Adrenal gland (tissue), 12 donors: Measurements from ENCODE around the gene CFAP299. TPM values are rescaled to one million over a fixed set of nuclear protein-coding genes. Genes with fewer than 3 reads are reported as not detected.

Experiments
- DNase-seq, 7 donors: peaks; one replicate each; pipeline ENCODE4 v3.0.0-alpha.2; 2019 to 2020
- H3K27ac ChIP-seq, 5 donors: fragments of 200-600 bp; sonication (generic) in 4 of 5; 1 replicate in 3 of 5; 2 replicates in 2 of 5; pipeline versions ENCODE4 v1.5.1 to v1.8.0; 2016 to 2020; ENCODE audit warnings: mild to moderate bottlenecking in 1 of 5
- H3K27me3 ChIP-seq: fragments of 200-600 bp; 2 replicates; pipeline ENCODE4 v1.8.0; 2021
- H3K36me3 ChIP-seq, 2 donors: fragments of 200-600 bp; replicated peaks in 1 of 2; 1 replicate in 1 of 2; 2 replicates in 1 of 2; pipeline versions ENCODE4 v1.5.1 to v1.8.0; 2018 to 2022
- H3K4me1 ChIP-seq, 2 donors: fragments of 200-600 bp; replicated peaks in 1 of 2; 1 replicate in 1 of 2; 2 replicates in 1 of 2; pipeline versions ENCODE4 v1.5.1 to v1.8.0; 2018 to 2021
- H3K4me3 ChIP-seq, 4 donors: fragments of 200-600 bp; sonication (generic) in 3 of 4; one replicate each; pipeline ENCODE4 v1.5.1; 2016 to 2018
- H3K9me3 ChIP-seq, 3 donors: fragments of 200-600 bp; sonication (generic) in 1 of 3; replicated peaks in 1 of 3; 1 replicate in 2 of 3; 2 replicates in 1 of 3; pipeline versions ENCODE4 v1.5.1 to v1.8.0; 2016 to 2021
- POLR2A ChIP-seq, 2 donors: fragments of 450-650 bp; IDR thresholded peaks; one replicate each; pipeline ENCODE4 v1.6.1; 2017; ENCODE audit warnings: antibody characterized with exemption in 2 of 2, mild to moderate bottlenecking in 2 of 2, moderate library complexity in 1 of 2
- WGBS, 4 donors: extraction: QIAGEN DNeasy Blood & Tissue Kit in 2 of 4; methylation state at CpG; one replicate each; pipeline versions ENCODE4 v1.1.5 to v1.1.7; 2013 to 2017; 5-methylcytosine and 5-hydroxymethylcytosine counted together
- intact Hi-C, 2 donors: fragments of 100-400 bp; cut with DNase I; formaldehyde crosslinking; loops; one replicate each; pipeline versions ENCODE4 v1.14.1 to v1.15.0; 2022 to 2023
- polyA plus RNA-seq, 3 donors: library from polyadenylated mRNA; stranded (reverse); fragments of 200-250 nt in 2 of 3; fragments of 350-450 nt in 1 of 3; fragmentation: Illumina TruSeq in 1 of 3; extraction: RNeasy Lipid Tissue Mini Kit (QIAGEN cat#74804) in 1 of 3; gene quantifications; one replicate each; pipeline ENCODE4 v1.2.3, GENCODE V29; 2013 to 2014
- total RNA-seq, 9 donors: library from RNA; depleted of rRNA in 4 of 9; stranded (reverse); fragments of >200 nt in 4 of 9; fragments of 120-200 nt in 1 of 9; fragmentation: NEBNext Ultra II Directional in 1 of 9; extraction: Animal tissue kit (Norgen Biotek cat#: 25700) in 1 of 9; gene quantifications; one replicate each; pipeline versions ENCODE4 v1.1.0 to v1.2.4, GENCODE V29; 2013 to 2023
- TF ChIP-seq, protein P1 (sequence below), 6 experiments: fragments of 450-650 bp in 4 of 6; fragments of 200-600 bp in 2 of 6; sonication (generic) in 1 of 6; IDR thresholded peaks; 1 replicate in 5 of 6; 2 replicates in 1 of 6; pipeline versions ENCODE4 v1.5.1 to v1.8.0; 2016 to 2021; ENCODE audit warnings: antibody characterized with exemption in 6 of 6, mild to moderate bottlenecking in 2 of 6, moderate library complexity in 1 of 6
- donor health status: healthy with polysubstance abuse.
- donor health status: Bipolar disorder and iron deficiency.
- donor health status: DM: yes; HTN: yes; CAD: no.
- donor health status: DM: no; HTN: no; CAD: no.
- donor health status: DM: no; HTN: no; CAD: no.
- donor health status: DM: yes; HTN: yes; CAD: no.

Gene CFAP299
- total and polyA plus RNA-seq, 12 donors = not detected

DNA sequence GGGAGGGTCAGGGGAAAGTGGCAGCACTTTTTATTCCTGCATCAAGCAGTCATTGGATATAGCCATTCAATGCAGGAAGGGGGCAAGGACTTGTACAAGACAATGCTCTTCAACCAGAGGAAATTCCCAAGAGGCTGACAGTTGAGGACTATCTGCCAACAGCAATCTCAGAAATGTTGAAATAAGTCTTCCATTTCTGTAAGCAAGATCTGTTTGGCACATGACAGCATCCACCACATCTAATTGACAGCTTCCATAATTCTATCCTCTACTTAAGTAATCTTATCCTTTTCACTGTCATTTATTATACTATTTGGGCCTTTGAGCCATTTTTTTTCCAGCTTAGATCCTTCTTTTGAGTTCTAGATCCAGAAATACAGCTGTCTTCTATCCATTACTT lies 110.7 kb downstream of the CFAP299 start:
- H3K4me1 ChIP-seq = no peaks in the 10 kb centered on the region
- no peaks in the 10 kb centered on the region for H3K27me3 ChIP-seq
- no peaks in the 10 kb centered on the region for H3K36me3 ChIP-seq
- DNase-seq = no peak
- intact Hi-C loops = no loop called here
- TF ChIP-seq, protein P1, sequence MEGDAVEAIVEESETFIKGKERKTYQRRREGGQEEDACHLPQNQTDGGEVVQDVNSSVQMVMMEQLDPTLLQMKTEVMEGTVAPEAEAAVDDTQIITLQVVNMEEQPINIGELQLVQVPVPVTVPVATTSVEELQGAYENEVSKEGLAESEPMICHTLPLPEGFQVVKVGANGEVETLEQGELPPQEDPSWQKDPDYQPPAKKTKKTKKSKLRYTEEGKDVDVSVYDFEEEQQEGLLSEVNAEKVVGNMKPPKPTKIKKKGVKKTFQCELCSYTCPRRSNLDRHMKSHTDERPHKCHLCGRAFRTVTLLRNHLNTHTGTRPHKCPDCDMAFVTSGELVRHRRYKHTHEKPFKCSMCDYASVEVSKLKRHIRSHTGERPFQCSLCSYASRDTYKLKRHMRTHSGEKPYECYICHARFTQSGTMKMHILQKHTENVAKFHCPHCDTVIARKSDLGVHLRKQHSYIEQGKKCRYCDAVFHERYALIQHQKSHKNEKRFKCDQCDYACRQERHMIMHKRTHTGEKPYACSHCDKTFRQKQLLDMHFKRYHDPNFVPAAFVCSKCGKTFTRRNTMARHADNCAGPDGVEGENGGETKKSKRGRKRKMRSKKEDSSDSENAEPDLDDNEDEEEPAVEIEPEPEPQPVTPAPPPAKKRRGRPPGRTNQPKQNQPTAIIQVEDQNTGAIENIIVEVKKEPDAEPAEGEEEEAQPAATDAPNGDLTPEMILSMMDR (IDR thresholded peaks at IDR 0.05) = no peak
- no peak for TF ChIP-seq POLR2A (IDR thresholded peaks at IDR 0.05)
- H3K9me3 ChIP-seq = no peaks in the 10 kb centered on the region
- H3K4me3 ChIP-seq = no peak overlapping the region
- no peak overlapping the region for H3K27ac ChIP-seq

DNA sequence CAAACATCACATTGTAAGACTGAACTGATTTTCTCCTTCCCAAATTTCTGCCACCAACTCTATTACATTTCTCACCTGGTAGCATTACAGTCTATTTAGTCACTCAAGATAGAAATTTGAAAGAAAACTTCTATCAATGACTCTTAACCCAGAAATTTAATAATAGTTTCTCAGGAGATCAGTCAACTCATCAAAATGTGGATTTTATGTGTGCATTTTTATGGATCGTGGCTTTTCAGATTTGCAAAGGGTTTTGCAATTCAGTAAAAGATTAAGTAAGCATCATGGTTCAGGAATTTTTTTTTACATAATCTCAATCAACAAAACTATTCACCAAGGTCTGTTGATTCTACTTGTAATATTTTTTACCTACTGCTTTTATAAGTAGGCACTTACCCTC lies 111.1 kb downstream of the CFAP299 start:
- Histone ChIP-seq H3K27me3 (no peaks in the 10 kb centered on the region), H3K4me1 (no peaks in the 10 kb centered on the region), H3K27ac (no peak overlapping the region), H3K36me3 (no peaks in the 10 kb centered on the region), H3K4me3 (no peak overlapping the region), H3K9me3 (no peaks in the 10 kb centered on the region)
- intact Hi-C loops = no loop called here
- no peak for TF ChIP-seq POLR2A (IDR thresholded peaks at IDR 0.05)
- TF ChIP-seq, protein P1 (IDR thresholded peaks at IDR 0.05) = no peak
- DNase-seq = no peak
- whole genome bisulfite sequencing, 4 donors = 72 to 87% (median 83%) methylated on average over 1 of the region's 1 CpG

DNA sequence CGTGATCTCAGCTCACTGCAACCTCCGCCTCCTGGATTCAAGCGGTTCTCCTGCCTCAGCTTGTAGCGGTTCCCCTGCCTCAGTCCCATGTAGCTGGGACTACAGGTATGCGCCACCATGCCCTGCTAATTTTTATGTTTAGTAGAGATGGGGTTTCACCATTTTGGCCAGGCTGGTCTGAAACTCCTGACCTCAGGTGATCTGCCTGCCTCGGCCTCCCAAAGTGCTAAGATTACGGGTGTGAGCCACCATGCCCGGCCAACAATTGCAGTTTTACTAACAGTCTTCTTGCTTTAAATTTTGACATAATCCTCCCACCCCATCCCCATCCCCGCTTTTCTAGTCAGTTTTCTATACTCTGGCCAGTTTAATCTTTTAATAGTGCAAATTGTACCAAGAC lies 112.0 kb downstream of the CFAP299 start:
- H3K4me3 ChIP-seq = no peak overlapping the region
- no peaks in the 10 kb centered on the region for H3K4me1 ChIP-seq
- intact Hi-C loops = no loop called here
- H3K36me3 ChIP-seq = no peaks in the 10 kb centered on the region
- H3K27ac ChIP-seq = no peak overlapping the region
- no peak for DNase-seq
- WGBS, 4 donors = 86 to 95% (median 90%) methylated on average over 9 of the region's 9 CpGs
- no peaks in the 10 kb centered on the region for H3K9me3 ChIP-seq
- no peaks in the 10 kb centered on the region for H3K27me3 ChIP-seq
- TF ChIP-seq POLR2A (IDR thresholded peaks at IDR 0.05) = no peak
- TF ChIP-seq, protein P1 (IDR thresholded peaks at IDR 0.05) = no peak

DNA sequence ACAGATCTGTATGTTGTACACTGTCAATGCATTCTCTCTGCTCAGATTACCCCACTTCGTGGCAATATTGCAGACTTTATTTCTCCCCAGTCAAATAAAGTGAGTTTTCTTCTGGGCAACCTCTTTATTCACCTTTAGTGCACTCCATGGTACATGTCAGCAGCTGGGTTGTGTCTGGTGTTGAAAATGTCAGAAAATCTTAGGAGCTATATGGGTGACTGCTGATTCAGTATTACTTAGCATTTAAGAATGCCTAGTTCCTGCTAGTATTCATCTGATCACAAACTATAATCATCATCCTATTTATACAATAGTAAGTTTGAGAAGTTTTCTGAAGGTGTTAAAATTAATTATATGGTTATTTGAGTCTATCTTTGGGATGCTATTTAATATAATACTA lies 112.5 kb downstream of the CFAP299 start:
- Histone ChIP-seq H3K4me1 (no peaks in the 10 kb centered on the region), H3K9me3 (no peaks in the 10 kb centered on the region), H3K27ac (no peak overlapping the region), H3K27me3 (no peaks in the 10 kb centered on the region), H3K36me3 (no peaks in the 10 kb centered on the region), H3K4me3 (no peak overlapping the region)
- intact Hi-C loops = no loop called here
- DNase-seq = no peak
- no peak for TF ChIP-seq POLR2A (IDR thresholded peaks at IDR 0.05)
- TF ChIP-seq, protein P1 (IDR thresholded peaks at IDR 0.05) = no peak
- 64 to 77% (median 72%) methylated on average over 1 of the region's 1 CpG for WGBS, 4 donors
